GM18505 (cell line): ENCODE measurements around the gene HOXA13.

ENCODE experiments used
- ATAC-seq: cut with Tn5 transposase; IDR thresholded peaks from one replicate; pipeline ENCODE4 v1.9.1; 2021; ENCODE audit not compliant: unreplicated experiment
- POLR2A ChIP-seq: IDR thresholded peaks from 4 replicates; pipeline ENCODE4 v1.6.1; 2011; ENCODE audit warnings: borderline replicate concordance; ENCODE audit not compliant: insufficient read depth, insufficient read length; ENCODE audit errors: extremely low read depth

The HOXA13 gene

GRCh38 chr7:27221201-27221797 lies 21.4 kb upstream of the HOXA13 start:
- TF ChIP-seq POLR2A = no peak
- no peak for ATAC-seq

DNA sequence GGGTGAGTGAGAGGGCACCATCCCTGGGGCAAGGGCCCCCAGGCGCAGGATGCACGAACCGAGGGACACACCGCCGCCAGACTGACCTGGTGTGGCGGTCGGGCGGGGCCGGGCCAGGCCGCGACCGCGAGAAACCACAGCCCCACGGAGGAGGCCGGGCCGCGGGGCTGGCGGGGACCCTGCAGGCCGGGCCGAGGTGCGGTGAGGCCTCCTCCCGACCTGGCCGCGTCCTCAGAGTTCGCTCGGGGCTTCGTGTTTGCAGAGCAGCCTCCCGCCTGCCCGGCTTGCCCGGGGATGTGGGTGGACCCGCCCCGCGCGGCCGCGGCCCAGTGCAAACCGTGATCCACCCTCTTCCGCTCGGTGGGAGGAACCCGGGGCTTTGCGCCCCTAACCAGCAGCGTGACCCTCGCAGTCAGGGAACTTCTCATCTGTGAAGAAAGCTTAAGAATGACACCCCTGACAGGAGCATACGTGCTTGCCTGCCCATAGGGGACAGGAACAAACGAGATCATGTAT lies 20.6 kb upstream of the HOXA13 start:
- ATAC-seq = no peak
- TF ChIP-seq POLR2A = no peak

DNA sequence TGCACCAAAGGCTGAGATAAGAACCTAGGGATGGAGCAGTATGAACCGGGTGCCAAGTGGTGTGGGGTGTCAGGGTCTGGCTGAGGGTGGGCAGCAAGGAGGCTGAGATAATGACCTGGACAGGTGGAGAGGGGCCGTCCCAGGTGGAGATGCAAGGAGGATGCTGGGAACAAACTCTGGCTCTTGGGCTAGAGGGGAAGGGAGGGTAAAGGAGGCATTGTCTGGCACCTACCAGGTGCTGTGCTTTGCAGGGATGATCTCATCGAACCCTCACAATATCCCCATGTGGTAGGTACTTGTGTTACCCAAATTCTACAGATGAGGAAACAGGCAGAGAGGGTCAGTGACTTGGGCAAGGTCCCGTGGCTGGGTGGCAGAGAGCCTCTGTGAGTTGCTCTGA lies 19.9 kb upstream of the HOXA13 start:
- ATAC-seq = no peak

GRCh38 chr7:27217951-27218350 lies 18.1 kb upstream of the HOXA13 start:
- no peak for TF ChIP-seq POLR2A
- ATAC-seq = no peak

More for the DNA sequence above, 19.9 kb upstream of the HOXA13 start:
- TF ChIP-seq POLR2A = no peak

- no peak for TF ChIP-seq POLR2A
- ATAC-seq = no peak
Observed at GRCh38 chr7:27215356-27215755, 15.5 kb upstream of the HOXA13 start.

DNA sequence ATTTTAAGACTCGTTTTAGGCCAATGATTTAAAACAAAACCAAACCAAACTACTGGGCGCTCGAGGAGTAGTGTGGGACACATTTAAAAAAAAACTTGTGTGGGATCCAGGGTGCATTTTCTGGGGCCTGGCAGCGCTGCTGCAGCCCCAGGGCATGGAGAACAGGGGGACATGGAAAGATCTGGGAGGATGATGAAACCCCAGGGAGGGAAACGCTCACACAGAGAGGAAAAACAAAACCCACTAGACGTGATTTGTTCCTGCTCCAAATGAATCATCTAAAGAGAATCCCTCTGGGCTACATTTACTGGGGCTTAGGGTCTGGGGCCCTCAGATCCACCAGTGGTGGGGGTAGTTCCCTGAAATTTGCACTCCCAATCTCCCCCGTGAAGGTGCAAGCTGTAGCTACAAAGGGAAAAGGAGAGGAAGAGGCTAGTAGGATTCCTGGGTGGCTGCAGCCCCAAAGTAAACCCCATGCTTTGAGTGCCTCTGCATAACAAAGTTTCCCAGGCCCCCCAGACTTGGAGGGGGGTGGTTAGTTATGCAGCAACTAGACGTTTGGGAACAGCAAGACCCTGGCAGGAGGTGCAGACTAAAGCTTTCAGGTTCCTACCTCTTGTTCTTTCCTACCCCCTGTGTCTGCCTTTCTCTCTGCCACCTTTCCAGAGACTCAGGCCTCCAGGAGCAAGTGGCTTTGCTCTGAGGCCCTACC lies 14.5 kb upstream of the HOXA13 start:
- ATAC-seq = no peak
- no peak for TF ChIP-seq POLR2A

GRCh38 chr7:27213433-27214238 lies 13.7 kb upstream of the HOXA13 start:
- ATAC-seq = no peak
- TF ChIP-seq POLR2A = no peak

DNA sequence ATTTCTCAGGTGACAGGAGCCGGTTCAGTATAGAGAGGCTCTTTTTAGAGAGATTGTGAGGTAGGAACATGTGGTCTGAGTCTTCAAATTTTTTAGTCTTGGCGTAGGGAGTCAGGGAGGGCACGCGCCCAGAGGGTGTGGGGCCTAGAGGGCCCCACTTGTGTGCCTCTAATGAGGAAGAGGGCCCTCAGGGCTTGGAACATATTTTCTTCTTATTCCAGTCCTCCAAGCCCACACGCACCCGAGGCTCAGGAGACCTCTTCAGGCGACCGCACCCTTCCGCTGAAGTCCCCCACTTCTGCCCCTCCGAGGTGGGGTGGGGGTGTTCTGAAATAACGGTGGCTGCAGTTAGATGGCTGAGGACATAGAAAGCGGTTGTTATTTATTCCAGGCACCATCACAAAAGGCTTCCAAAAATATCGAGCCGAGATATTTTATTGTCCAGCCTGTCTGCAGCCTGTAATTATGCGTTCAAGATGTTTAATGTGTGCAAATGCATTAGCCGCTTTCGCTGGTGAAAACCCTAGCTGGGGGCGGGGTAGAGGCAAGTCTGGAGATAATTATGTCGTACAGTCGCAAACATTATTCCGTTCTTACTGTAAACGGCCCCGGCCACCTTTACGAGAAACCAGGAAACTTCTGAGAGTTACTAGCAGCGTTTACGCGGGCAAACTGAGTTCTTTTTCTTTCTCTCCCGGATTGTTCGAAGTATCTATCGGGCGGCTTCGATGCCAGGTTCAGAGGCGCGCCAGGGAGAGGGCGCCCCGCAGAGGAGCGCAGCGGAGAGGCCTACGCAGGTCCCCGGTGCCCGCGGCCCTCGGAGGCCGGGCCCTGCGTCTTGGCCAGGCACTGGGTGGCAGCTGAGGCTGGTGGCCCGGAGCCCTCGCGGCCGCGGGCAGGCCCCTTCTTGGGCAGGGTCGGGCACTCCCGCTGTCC lies 12.9 kb upstream of the HOXA13 start:
- no peak for ATAC-seq
- TF ChIP-seq POLR2A = no peak

DNA sequence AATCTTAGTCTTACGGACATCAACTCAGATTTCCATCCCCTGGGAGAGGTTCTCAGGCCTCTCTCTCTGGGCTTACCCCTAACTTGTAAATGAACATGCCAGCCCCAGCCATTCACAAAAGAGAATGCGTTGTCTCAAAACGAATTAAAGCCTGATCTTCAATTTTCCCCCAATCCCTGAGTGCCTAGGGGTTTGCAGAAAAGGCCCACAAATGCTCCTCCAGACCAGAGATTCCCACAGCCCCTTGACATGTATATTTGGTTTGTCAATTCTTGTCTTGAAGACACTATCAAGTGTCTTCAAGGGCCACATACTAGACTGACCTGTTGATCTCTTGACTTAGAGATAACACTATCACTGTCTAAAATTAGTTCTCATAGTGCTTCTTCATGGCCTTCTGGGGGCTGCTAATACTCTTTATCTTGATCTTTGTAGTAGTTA lies 11.9 kb upstream of the HOXA13 start:
- ATAC-seq = no peak

DNA sequence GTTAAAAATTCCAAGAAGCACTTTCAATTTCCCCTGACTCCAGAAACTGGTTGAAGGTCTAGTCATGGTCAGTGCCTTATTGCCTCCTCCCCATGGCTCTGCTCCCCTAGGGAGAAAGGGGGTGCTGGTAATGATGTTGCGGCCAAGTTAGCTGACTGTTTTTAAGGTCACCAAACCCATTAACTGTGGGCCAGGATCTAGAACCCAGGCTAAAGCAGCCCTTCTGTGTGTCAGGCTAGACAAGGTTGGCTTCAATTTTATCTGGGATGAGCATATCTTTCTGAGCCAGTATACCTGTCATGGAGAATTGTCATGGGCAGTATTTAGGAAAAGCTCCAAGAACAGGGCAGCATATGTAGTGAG lies 11.2 kb upstream of the HOXA13 start:
- no peak for ATAC-seq
- TF ChIP-seq POLR2A = no peak

More for the DNA sequence above, 11.9 kb upstream of the HOXA13 start:
- no peak for TF ChIP-seq POLR2A

- no peak for ATAC-seq
Observed at GRCh38 chr7:27210441-27211083, 10.7 kb upstream of the HOXA13 start.

GRCh38 chr7:27209933-27210440 lies 10.1 kb upstream of the HOXA13 start:
- no peak for ATAC-seq
- TF ChIP-seq POLR2A = no peak

More at GRCh38 chr7:27210441-27211083, 10.7 kb upstream of the HOXA13 start:
- TF ChIP-seq POLR2A = no peak
